ENCODE data around the gene TOLLIP.

DNA sequence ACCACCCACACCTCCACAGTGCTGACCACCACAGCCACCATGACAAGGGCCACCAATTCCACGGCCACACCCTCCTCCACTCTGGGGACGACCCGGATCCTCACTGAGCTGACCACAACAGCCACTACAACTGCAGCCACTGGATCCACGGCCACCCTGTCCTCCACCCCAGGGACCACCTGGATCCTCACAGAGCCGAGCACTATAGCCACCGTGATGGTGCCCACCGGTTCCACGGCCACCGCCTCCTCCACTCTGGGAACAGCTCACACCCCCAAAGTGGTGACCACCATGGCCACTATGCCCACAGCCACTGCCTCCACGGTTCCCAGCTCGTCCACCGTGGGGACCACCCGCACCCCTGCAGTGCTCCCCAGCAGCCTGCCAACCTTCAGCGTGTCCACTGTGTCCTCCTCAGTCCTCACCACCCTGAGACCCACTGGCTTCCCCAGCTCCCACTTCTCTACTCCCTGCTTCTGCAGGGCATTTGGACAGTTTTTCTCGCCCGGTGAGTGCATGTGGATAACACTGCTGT is 58.1 kb downstream of the TOLLIP start:
- TF ChIP-seq SUZ12 (IDR thresholded peaks at IDR 0.05) (no peak), BHLHE40 (IDR thresholded peaks at IDR 0.05; ENCODE audit: borderline replicate concordance) (no peak), NFRKB (IDR thresholded peaks at IDR 0.05) (no peak), FOXA1 (IDR thresholded peaks at IDR 0.05) (no peak), ELF4 (IDR thresholded peaks at IDR 0.05) (no peak), FOXK2 (IDR thresholded peaks at IDR 0.05) (no peak), LEF1 (IDR thresholded peaks at IDR 0.05; ENCODE audit: borderline replicate concordance) (no peak), ZNF384 (IDR thresholded peaks at IDR 0.05) (no peak), L3MBTL2 (conservative IDR thresholded peaks at IDR 0.05) (no peak), SP1 (IDR thresholded peaks at IDR 0.05) (no peak)
- TF ChIP-seq, protein P1, sequence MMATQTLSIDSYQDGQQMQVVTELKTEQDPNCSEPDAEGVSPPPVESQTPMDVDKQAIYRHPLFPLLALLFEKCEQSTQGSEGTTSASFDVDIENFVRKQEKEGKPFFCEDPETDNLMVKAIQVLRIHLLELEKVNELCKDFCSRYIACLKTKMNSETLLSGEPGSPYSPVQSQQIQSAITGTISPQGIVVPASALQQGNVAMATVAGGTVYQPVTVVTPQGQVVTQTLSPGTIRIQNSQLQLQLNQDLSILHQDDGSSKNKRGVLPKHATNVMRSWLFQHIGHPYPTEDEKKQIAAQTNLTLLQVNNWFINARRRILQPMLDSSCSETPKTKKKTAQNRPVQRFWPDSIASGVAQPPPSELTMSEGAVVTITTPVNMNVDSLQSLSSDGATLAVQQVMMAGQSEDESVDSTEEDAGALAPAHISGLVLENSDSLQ (IDR thresholded peaks at IDR 0.05) = no peak
